ENCODE results near the gene SDF2.

DNA sequence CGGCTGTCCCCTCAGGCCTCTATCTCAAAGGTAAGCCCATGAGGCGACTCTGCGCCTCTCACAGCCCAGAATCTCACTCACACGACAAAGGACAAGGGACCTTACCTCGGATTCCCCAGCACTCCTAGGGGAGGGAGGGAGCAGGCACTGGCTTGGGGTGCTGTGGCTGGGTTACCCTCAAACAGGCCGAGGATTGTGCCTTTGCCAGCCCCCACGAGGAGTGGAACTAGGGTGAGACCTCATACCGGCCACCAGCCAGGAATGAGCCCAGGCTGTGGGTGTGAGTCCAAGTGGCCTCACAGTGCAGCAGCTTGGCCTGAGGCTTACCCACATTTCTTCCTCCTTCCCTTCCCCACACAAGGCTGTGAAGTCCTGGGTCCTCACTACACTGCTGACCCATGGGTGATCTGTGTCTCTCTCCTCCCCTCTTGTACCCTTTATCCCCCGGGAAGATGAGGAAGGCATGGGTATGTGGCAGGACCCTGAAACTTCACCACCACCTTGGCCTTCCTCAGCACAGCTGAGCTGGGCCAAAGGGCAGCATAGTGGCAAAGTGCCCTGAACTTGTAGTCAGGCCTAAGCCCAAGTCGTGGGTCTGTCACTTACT lies 44.1 kb upstream of the SDF2 start:
- TF ChIP-seq HDGF (IDR thresholded peaks at IDR 0.05; ENCODE audit: borderline replicate concordance) (no peak), NFRKB (IDR thresholded peaks at IDR 0.05) (no peak), LEF1 (IDR thresholded peaks at IDR 0.05; ENCODE audit: borderline replicate concordance) (no peak), SP1 (IDR thresholded peaks at IDR 0.05) (no peak), BHLHE40 (IDR thresholded peaks at IDR 0.05; ENCODE audit: borderline replicate concordance) (no peak)
- TF ChIP-seq, protein P1, sequence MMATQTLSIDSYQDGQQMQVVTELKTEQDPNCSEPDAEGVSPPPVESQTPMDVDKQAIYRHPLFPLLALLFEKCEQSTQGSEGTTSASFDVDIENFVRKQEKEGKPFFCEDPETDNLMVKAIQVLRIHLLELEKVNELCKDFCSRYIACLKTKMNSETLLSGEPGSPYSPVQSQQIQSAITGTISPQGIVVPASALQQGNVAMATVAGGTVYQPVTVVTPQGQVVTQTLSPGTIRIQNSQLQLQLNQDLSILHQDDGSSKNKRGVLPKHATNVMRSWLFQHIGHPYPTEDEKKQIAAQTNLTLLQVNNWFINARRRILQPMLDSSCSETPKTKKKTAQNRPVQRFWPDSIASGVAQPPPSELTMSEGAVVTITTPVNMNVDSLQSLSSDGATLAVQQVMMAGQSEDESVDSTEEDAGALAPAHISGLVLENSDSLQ (IDR thresholded peaks at IDR 0.05) = no peak

Measured in HEK293T (cell line).